GM11168 (cell line): Measurements from ENCODE around the gene CCDC192.

ENCODE experiments used
- in situ Hi-C: fragments of 300-500 bp; cut with MboI; formaldehyde crosslinking; loops from one replicate; pipeline ENCODE4 v1.12.0; 2022; ENCODE audit warnings: low sequenced_read_pairs; ENCODE audit not compliant: unreplicated experiment

The CCDC192 gene

GRCh38 chr5:127967323-127967982 is 264.3 kb downstream of the CCDC192 start:
- in situ Hi-C loops, result no loop called here

- in situ Hi-C loops, result no loop called here
These were observed 264.9 kb downstream of the CCDC192 start for GRCh38 chr5:127967983-127968592.

- in situ Hi-C loops, result no loop called here
These were observed 265.8 kb downstream of the CCDC192 start for GRCh38 chr5:127969002-127969401.

GRCh38 chr5:127969651-127970050 is 266.5 kb downstream of the CCDC192 start:
- in situ Hi-C loops, result no loop called here

DNA sequence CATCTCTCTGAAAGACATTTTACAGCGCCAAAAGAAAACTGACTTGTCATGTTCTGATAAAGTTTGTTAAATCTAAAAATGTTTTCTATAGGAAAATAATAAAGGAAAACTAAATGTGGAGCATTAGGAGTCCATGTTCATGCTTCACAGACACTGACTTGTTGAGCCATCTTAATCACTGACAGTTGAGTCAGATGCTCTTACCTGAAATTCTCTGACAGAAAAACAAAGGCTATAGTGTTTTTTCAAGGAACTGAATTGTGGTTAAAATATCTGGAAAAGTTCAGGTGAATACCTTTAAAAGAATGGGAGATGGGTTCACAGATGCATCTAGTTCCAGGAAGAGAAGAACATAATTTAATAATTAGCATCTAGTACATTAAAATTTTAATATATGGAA is 266.9 kb downstream of the CCDC192 start:
- in situ Hi-C loops, result no loop called here

DNA sequence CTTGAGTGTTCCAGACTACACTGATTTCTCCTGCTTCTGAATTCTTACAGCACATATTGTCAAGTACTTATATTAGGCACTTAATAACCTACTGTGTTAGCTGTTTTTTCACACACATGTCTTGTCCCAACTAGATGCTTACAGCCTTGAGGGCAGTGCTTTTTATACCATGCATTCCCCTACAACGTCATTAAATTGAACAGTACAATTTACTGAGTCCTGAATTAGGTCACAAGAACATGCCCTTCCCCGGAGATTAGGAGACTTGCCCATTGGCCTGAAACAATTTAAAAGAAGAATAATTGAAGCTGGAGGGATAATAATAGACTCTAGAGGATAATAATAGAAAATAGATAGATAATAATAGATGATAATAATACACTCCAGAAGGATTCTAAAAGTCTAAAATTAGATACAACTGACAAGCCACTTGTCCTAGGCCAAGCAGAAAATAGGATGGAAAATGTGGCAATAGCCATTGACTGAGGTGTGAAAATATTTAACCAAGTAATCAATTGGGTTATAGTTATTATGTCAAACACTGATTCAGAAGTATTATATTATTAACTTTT is 267.7 kb downstream of the CCDC192 start:
- in situ Hi-C loops, result no loop called here

DNA sequence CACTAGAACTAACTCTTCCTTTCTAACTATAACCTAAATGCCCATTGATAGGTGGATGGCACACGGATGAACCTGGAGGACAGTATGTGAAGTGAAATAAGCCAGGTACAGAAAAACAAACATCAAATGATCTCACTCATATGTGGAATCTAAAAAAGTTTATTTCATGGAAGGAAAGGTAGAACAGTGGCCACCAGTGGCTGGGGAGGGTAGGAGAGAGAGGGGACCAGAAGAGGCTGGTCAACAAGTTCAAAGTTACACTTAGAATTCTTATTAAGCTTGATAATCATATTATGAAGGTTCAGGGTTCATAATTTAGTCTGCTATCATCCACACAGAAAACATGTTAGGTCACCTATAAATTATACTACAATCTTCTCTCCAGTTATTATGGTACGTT is 272.8 kb downstream of the CCDC192 start:
- in situ Hi-C loops, result no loop called here

GRCh38 chr5:127976525-127976924 is 273.3 kb downstream of the CCDC192 start:
- in situ Hi-C loops, result no loop called here

- in situ Hi-C loops, result no loop called here
These were observed 274.0 kb downstream of the CCDC192 start for GRCh38 chr5:127976991-127977717.

DNA sequence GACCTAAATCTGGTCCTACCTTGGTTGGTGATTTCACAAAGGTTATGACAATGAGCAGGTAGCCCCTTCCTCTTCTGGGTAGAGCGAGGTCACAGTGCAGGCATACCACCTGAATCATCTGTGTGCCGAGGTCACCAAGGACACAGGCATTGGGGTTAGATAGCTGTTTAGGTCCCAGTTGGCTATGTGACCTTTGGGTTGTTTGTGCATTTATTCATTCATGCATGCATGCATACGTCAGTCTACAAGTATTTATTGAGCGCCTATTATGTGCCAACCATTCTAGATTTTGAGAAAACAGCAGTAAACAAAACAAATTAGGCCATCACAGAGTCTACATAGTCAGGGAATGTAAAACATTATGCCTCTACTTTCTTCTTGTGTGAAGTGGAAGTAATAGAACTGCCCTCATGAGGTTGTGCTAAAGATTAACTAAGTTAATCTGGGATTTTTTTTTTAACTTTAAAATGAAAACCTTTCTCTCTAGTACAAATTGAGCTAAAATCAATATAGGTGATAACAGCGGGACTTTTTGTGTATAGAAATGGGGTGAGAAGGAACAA is 275.6 kb downstream of the CCDC192 start:
- in situ Hi-C loops, result no loop called here

DNA sequence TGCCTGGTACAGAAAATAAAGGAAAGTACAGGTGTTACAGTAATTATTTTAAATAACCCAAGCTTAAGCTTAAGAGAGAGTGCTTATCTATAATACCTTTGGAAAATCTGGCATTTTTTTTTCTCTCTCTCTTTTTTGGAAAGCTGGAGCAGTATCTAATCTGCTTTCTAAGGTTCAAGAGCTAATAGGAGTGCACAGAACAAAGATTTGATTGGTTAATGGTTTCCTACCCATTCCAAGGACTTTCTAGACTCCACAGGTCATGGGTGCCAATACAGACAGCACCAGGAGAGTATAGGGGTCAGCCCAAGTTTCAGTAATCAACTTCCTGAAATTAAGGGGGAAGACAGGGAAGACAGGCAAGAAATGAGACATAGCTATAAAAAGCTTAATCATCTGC is 276.3 kb downstream of the CCDC192 start:
- in situ Hi-C loops, result no loop called here

DNA sequence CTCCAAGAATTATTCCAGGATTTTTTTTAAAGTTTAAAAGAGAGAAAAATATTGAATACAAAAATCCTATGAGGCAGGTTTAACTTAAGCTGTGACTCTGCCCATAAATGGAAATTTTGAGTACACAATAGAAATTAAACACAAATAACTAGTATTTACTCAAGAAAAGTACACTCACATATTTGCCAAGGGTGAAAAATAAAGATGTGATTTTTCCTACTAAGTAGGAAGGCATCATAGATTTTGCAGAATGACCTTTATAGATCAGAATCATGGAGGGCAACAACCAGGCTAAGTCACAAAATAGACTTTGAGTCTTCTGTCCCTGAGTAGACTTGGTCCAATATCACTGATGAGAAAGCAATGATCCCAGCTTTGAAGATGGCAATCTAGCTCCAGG is 277.7 kb downstream of the CCDC192 start:
- in situ Hi-C loops, result no loop called here

GRCh38 chr5:127981498-127981897 is 278.3 kb downstream of the CCDC192 start:
- in situ Hi-C loops, result no loop called here

- in situ Hi-C loops, result no loop called here
These were observed 282.7 kb downstream of the CCDC192 start for GRCh38 chr5:127985811-127986325.

DNA sequence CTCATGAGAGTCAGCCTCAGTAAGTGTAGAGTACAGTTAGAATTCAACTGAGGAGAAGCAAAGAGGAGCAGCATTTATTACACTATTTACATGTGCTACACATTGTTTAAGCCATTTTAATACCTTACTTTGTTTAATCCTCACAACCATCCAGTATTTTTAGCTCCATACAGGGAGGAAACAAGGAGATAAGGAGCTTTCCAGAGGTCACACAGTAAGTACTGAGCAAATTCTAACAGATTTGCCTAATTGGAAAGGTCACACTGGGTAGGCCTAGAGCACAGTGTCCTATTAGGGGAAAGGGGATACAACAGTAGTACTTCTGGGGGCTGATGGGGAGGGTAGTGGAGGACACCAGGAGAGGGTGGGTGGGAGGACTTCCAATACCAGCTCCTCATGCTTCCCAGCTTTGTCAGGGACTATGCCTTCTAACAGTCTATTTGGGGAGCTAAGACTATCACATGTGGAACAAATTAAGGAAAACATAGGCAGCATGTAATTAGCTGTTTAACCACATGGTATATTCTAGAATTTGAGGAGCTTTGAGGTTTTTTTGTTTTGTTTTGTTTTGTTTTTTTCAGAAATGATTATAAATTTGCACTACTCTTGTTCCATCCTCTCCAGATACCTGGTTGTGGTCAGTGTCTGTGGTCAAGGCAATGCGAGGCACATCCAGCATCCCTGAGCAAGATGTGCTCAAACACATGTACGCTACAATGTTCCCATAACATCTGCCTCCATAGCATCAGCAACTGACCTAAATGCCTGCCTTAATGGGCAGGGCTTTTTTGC is 284.4 kb downstream of the CCDC192 start:
- in situ Hi-C loops, result no loop called here

DNA sequence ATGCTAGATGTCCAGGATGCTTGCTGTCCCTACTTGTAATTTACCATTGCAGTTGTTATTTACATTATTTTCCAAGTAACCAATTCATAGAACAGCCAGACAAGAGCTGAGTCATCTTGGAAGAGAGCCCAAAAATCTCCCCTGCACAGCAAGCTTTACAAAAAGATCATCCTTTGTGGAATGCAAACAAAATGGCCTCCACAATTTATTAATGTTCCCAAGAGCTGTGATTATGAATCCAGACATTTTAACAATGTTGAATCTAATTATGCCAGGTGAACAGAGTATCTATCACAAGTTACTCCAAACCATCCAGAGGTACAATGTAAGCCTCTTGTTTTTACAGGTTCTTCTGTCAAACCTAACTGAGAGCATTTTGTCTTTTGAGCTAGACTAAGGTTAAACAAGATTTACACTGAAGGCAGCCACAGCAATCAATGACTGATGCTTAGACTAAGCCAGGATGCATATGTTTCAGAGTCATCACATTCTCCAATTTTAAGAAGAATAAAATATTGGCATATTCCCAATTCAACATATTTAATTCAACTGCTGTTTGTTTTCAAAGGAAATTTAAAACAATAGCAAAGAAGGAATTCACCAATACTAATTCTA is 285.1 kb downstream of the CCDC192 start:
- in situ Hi-C loops, result no loop called here
